Cardiac muscle cell (in vitro differentiated cells and primary cell): ENCODE measurements around the gene CEACAM5. TPM values are rescaled to one million over a fixed set of nuclear protein-coding genes. Genes with fewer than 3 reads are reported as not detected.
"Not testable (repeated sequence)": the region's sequence is repeated elsewhere in the genome, so short reads cannot be mapped to it uniquely, and the experiment has no call there.

Experiments used
- DNase-seq, 2 donors: peaks; one replicate each; pipeline versions ENCODE4 v3.0.0 to v3.0.0-alpha.2; 2010 to 2017; ENCODE audit warnings: low read depth in 1 of 2, low spot score in 1 of 2
- H3K27ac ChIP-seq: fragments of 200-600 bp; sonication (generic); 2 replicates; pipeline ENCODE4 v1.5.1; 2016
- H3K27me3 ChIP-seq: fragments of 200-600 bp; sonication (generic); 2 replicates; pipeline ENCODE4 v1.6.0; 2016; ENCODE audit warnings: control low read depth
- H3K36me3 ChIP-seq: fragments of 200-600 bp; sonication (generic); 2 replicates; pipeline ENCODE4 v1.5.1; 2016; ENCODE audit warnings: control low read depth
- H3K4me1 ChIP-seq: fragments of 200-600 bp; sonication (generic); 2 replicates; pipeline ENCODE4 v1.8.1; 2017; ENCODE audit warnings: low read depth, mild to moderate bottlenecking, mixed run types
- H3K4me3 ChIP-seq: fragments of 200-600 bp; sonication (generic); 2 replicates; pipeline ENCODE4 v1.5.1; 2016; ENCODE audit warnings: mild to moderate bottlenecking
- H3K9me3 ChIP-seq: fragments of 200-600 bp; sonication (generic); 2 replicates; pipeline ENCODE4 v1.5.1; 2017; ENCODE audit warnings: low read depth, mild to moderate bottlenecking, control low read depth
- polyA plus RNA-seq: library from polyadenylated mRNA; unstranded; fragments of >200 nt; fragmentation: Nextera tagmentation; extraction: Ambion mirVana; gene quantifications from 2 replicates; pipeline ENCODE4 v1.2.1, GENCODE V29; 2016
- total RNA-seq: library from RNA; depleted of rRNA; stranded (reverse); fragments of >200 nt; gene quantifications from 2 replicates; pipeline ENCODE4 v1.2.3, GENCODE V29; 2016
- TF ChIP-seq, protein P1 (sequence below): IDR thresholded peaks from 2 replicates; pipeline ENCODE4 v1.5.1; 2012; ENCODE audit warnings: low read depth, mild to moderate bottlenecking, low read length

CEACAM5 gene
- total and polyA plus RNA-seq, 2 experiments from 2014 or later, result not detected

DNA sequence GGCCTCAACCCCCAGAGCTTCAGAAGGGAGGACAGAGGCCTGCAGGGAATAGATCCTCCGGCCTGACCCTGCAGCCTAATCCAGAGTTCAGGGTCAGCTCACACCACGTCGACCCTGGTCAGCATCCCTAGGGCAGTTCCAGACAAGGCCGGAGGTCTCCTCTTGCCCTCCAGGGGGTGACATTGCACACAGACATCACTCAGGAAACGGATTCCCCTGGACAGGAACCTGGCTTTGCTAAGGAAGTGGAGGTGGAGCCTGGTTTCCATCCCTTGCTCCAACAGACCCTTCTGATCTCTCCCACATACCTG is 969 bp upstream of the CEACAM5 start:
- TF ChIP-seq, protein P1, sequence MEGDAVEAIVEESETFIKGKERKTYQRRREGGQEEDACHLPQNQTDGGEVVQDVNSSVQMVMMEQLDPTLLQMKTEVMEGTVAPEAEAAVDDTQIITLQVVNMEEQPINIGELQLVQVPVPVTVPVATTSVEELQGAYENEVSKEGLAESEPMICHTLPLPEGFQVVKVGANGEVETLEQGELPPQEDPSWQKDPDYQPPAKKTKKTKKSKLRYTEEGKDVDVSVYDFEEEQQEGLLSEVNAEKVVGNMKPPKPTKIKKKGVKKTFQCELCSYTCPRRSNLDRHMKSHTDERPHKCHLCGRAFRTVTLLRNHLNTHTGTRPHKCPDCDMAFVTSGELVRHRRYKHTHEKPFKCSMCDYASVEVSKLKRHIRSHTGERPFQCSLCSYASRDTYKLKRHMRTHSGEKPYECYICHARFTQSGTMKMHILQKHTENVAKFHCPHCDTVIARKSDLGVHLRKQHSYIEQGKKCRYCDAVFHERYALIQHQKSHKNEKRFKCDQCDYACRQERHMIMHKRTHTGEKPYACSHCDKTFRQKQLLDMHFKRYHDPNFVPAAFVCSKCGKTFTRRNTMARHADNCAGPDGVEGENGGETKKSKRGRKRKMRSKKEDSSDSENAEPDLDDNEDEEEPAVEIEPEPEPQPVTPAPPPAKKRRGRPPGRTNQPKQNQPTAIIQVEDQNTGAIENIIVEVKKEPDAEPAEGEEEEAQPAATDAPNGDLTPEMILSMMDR, result no peak
- H3K4me3 ChIP-seq, result no peak overlapping the region
- H3K27me3 ChIP-seq, result no peaks in the 10 kb centered on the region
- no peaks in the 10 kb centered on the region for H3K36me3 ChIP-seq
- no peak overlapping the region for H3K27ac ChIP-seq
- no peak for DNase-seq
- H3K4me1 ChIP-seq, result no peaks in the 10 kb centered on the region
- no peaks in the 10 kb centered on the region for H3K9me3 ChIP-seq

DNA sequence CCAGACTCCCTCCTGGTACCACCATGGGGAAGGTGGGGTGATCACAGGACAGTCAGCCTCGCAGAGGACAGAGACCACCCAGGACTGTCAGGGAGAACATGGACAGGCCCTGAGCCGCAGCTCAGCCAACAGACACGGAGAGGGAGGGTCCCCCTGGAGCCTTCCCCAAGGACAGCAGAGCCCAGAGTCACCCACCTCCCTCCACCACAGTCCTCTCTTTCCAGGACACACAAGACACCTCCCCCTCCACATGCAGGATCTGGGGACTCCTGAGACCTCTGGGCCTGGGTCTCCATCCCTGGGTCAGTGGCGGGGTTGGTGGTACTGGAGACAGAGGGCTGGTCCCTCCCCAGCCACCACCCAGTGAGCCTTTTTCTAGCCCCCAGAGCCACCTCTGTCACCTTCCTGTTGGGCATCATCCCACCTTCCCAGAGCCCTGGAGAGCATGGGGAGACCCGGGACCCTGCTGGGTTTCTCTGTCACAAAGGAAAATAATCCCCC is 505 bp upstream of the CEACAM5 start:
- no peaks in the 10 kb centered on the region for H3K9me3 ChIP-seq
- H3K36me3 ChIP-seq, result no peaks in the 10 kb centered on the region
- TF ChIP-seq, protein P1, result no peak

DNA sequence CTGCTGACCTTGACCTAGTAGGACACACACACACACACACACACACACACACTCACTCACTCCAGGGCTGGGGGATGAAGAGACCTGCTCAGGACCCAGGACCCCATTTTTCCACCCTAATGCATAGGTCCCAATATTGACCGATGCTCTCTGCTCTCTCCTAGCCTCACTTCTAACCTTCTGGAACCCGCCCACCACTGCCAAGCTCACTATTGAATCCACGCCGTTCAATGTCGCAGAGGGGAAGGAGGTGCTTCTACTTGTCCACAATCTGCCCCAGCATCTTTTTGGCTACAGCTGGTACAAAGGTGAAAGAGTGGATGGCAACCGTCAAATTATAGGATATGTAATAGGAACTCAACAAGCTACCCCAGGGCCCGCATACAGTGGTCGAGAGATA is 1.1 kb downstream of the CEACAM5 start:
- H3K9me3 ChIP-seq, H3K27me3 ChIP-seq, H3K4me1 ChIP-seq, DNase-seq, H3K27ac ChIP-seq, H3K36me3 ChIP-seq, H3K4me3 ChIP-seq: not testable (repeated sequence)

More for the DNA sequence above, 505 bp upstream of the CEACAM5 start:
- Histone ChIP-seq H3K4me1 (no peaks in the 10 kb centered on the region), H3K4me3 (no peak overlapping the region), H3K27me3 (no peaks in the 10 kb centered on the region), H3K27ac (no peak overlapping the region)
- DNase-seq, result no peak

DNA sequence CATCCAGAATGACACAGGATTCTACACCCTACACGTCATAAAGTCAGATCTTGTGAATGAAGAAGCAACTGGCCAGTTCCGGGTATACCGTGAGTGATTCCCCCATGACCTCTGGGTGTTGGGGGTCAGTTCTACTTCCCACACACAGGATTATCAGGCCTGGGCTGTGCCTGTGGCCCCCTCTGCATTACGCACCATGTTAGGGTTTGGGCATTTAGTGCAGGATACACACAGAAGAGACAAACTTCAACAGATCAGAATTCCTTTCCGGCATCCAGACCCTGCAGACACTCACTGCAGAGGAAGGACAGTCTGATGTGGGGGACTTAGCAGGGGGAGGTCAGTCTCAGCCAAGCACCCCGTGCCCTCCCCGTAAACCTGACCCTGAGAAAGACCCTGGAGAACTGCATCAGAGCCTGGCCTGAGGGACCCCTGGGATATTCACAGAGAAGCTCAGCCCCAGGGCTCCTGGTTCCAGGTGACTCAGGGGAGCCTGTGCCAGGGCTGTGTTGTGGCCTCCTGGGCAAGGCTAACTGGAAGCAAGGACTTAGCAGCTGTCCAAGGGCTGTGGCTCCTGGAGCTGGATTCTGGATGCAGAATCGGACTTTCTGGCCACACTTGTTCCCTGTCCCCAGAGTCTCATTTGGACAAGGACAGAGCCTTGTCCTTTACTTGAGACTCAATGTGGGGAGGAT is 1.7 kb downstream of the CEACAM5 start:
- no peak overlapping the region for H3K4me3 ChIP-seq
- TF ChIP-seq, protein P1, result no peak
- no peaks in the 10 kb centered on the region for H3K4me1 ChIP-seq
- H3K27me3 ChIP-seq, result no peaks in the 10 kb centered on the region
- H3K36me3 ChIP-seq, result no peaks in the 10 kb centered on the region
- no peaks in the 10 kb centered on the region for H3K9me3 ChIP-seq
- H3K27ac ChIP-seq, result no peak overlapping the region
- no peak for DNase-seq

DNA sequence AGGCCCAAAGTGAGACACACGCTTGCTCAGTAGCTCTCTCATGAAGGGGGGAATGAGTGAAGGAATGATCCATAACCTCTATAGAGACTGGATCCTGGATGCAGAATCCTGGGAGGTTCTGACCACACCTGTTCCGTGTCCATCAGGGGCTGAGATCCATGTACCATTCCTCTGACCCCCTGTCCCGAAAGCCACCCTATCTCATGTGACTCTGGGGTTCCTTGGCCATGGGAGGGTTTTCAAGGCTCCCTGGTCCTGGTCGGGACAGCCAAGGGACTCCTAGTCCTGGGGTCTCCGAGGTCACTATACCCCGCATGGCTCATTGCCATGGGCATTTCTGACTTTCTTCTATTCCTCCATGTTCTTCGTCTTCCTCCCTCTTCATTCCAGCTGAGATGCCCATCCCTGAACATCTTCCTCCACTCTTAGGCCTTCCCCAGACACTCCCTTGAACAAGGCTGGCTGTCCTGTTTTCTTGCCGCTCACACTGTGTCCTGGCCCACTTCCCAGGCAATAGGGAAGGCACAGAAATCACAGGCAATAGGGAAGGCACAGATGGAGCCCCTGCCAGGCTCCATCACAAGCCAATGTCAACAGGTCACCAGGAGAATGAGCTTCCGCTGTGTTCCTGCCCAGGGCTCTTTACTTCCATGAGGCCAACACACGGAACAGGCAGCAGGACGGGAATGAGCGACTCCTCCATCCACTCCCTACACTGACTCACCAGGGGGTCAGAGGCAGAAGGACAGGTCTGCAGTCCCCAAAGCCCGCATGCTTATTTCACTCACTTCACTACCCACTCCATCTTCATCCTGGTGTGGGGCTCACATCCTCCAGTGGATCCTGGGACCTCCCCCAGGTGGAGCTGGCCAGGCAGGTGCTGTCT is 3.2 kb downstream of the CEACAM5 start:
- Histone ChIP-seq H3K9me3 (no peaks in the 10 kb centered on the region), H3K27ac (no peak overlapping the region), H3K27me3 (no peaks in the 10 kb centered on the region), H3K36me3 (no peaks in the 10 kb centered on the region), H3K4me1 (no peaks in the 10 kb centered on the region), H3K4me3 (no peak overlapping the region)
- no peak for DNase-seq
- TF ChIP-seq, protein P1, result no peak

DNA sequence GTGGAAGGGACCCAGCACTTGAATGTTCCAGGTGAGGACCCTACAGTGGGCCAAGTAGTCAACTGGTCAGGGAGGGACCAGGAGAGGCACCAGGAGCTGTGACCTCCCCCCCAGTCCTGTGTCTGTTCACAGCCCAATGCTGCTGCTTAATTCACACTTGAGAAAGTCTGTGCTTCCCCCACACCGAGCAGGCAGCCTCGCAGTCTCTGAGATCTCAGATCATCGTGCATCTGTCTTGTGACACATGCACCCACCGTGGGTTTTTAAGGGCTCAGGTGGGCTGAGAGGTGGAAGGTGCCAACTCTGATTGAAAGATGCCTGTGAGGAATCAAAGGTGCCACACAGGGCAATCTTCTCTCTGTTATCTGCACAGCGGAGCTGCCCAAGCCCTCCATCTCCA is 6.2 kb downstream of the CEACAM5 start:
- no peak overlapping the region for H3K4me3 ChIP-seq

More for the DNA sequence above, 6.2 kb downstream of the CEACAM5 start:
- H3K27me3 ChIP-seq, result no peaks in the 10 kb centered on the region
- TF ChIP-seq, protein P1, result no peak
- H3K9me3 ChIP-seq, result no peaks in the 10 kb centered on the region
- no peaks in the 10 kb centered on the region for H3K36me3 ChIP-seq
- H3K27ac ChIP-seq, result no peak overlapping the region
- H3K4me1 ChIP-seq, result no peaks in the 10 kb centered on the region
- no peak for DNase-seq
